ENCODE measurements around the gene PDE1A. TPM values are rescaled to one million over a fixed set of nuclear protein-coding genes. Genes with fewer than 3 reads are reported as not detected.

The PDE1A gene
- total RNA-seq, 2 donors from 2014 or later, result 4.1 to 6.0 TPM

DNA sequence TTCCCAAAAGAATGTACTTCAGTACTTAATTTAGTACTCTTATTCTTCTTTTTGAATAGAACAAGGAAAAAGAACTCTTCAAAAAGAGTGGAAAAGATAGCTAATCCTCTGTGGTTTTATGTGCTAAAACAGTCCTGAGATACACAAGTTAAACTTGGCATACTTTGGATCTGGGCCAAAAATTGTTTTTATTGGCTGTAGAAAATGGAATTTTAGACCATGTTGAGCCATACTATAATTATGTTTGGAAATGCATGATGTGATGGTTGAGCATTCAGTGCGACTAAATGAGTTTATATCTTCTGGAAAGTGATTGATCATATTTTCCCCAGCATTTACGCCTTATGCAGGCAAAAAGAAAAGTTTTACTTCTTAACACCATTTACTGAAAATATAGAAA lies 18.0 kb upstream of the PDE1A start:
- H3K36me3 ChIP-seq, result no peaks in the 10 kb centered on the region
- intact Hi-C loops (cut with DNase I), result no loop called here
- H3K4me3 ChIP-seq, result no peak overlapping the region
- H3K27ac ChIP-seq, result no peak overlapping the region
- WGBS, result 83% methylated on average over 2 of the region's 2 CpGs
- no peaks in the 10 kb centered on the region for H3K27me3 ChIP-seq (replicated peaks; ENCODE audit: insufficient read depth)
- no peak for DNase-seq (ENCODE audit: low spot score)
- no peaks in the 10 kb centered on the region for H3K4me1 ChIP-seq (replicated peaks)
- no peak for TF ChIP-seq CTCF (IDR thresholded peaks at IDR 0.05)
- TF ChIP-seq POLR2A (IDR thresholded peaks at IDR 0.05), result no peak
- TF ChIP-seq POLR2AphosphoS5 (IDR thresholded peaks at IDR 0.05), result no peak
- H3K9me3 ChIP-seq, result no peaks in the 10 kb centered on the region

DNA sequence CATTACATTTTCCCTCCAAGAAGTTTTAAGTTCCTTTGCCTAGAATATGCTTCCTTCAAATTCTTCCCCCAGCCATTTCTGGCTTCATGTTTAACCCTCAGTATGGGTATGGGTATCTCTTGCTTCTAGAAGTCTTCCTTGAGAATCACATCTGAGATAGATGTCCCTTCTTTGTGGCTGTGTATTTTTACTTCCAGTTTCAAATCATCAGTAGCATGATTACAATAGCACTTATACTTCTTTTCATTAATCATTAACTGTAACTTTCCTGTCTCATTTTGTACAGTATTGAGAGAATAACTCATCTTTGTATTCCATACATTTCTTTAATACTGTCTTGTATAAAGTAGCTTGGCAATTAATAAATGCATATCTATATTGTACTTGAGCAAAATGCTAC lies 17.3 kb upstream of the PDE1A start:
- no peak for TF ChIP-seq CTCF (IDR thresholded peaks at IDR 0.05)
- TF ChIP-seq POLR2A (IDR thresholded peaks at IDR 0.05), result no peak
- no peak for TF ChIP-seq POLR2AphosphoS5 (IDR thresholded peaks at IDR 0.05)
- Histone ChIP-seq H3K36me3 (no peaks in the 10 kb centered on the region), H3K4me1 (replicated peaks) (no peaks in the 10 kb centered on the region), H3K27me3 (replicated peaks; ENCODE audit: insufficient read depth) (no peaks in the 10 kb centered on the region), H3K4me3 (no peak overlapping the region), H3K27ac (no peak overlapping the region), H3K9me3 (no peaks in the 10 kb centered on the region)
- no peak for DNase-seq (ENCODE audit: low spot score)
- intact Hi-C loops (cut with DNase I), result no loop called here

DNA sequence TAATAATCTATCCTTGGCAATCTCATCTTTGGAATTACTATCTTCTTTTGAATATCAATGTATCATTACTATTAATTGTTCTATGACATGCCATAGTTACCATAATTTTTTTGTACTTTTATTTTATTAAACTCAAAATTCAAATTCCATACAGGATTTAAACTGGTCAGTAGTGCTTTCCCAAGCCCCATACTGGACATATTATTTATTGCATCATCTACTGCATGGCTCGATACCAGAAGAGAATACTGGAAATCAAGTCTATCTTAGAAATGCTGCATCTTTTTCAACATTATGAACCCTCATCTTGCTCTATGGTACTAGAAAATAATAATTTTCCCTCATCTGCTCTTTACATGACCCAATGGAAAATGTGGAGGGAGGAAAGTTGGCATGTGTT lies 9.4 kb upstream of the PDE1A start:
- intact Hi-C loops (cut with DNase I), result no loop called here
- 95% methylated on average over 1 of the region's 1 CpG for WGBS
- TF ChIP-seq POLR2A (IDR thresholded peaks at IDR 0.05), result no peak
- no peak for TF ChIP-seq POLR2AphosphoS5 (IDR thresholded peaks at IDR 0.05)
- no peak for TF ChIP-seq CTCF (IDR thresholded peaks at IDR 0.05)
- H3K36me3 ChIP-seq, result no peaks in the 10 kb centered on the region
- H3K27ac ChIP-seq, result no peak overlapping the region
- no peaks in the 10 kb centered on the region for H3K4me1 ChIP-seq (replicated peaks)
- no peak overlapping the region for H3K4me3 ChIP-seq
- no peaks in the 10 kb centered on the region for H3K9me3 ChIP-seq
- H3K27me3 ChIP-seq (replicated peaks; ENCODE audit: insufficient read depth), result no peaks in the 10 kb centered on the region
- DNase-seq (ENCODE audit: low spot score), result no peak

DNA sequence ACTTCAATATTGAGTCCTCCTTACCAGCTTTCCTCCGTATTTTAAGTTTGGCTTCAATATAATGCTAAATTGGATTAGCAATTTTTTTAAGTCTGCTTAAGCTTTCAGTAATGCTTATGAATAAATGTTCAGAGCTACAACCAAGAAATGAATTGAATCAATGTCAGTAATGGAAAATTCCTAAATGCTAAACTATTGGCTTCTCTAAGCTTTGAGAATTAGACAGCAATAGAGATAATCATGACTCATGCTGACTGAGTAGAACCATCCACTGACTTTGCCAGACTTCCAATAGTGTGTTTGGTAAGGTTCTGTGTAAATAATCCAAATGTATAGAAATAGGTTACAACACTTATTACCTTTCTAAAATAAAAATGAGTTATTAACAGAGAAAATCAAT lies 8.9 kb upstream of the PDE1A start:
- Histone ChIP-seq H3K4me3 (no peak overlapping the region), H3K27ac (no peak overlapping the region), H3K36me3 (no peaks in the 10 kb centered on the region), H3K27me3 (replicated peaks; ENCODE audit: insufficient read depth) (no peaks in the 10 kb centered on the region), H3K4me1 (replicated peaks) (no peaks in the 10 kb centered on the region), H3K9me3 (no peaks in the 10 kb centered on the region)
- no peak for DNase-seq (ENCODE audit: low spot score)
- intact Hi-C loops (cut with DNase I), result no loop called here
- no peak for TF ChIP-seq POLR2A (IDR thresholded peaks at IDR 0.05)
- no peak for TF ChIP-seq CTCF (IDR thresholded peaks at IDR 0.05)
- no peak for TF ChIP-seq POLR2AphosphoS5 (IDR thresholded peaks at IDR 0.05)
- WGBS, result 93% methylated on average over 1 of the region's 1 CpG

DNA sequence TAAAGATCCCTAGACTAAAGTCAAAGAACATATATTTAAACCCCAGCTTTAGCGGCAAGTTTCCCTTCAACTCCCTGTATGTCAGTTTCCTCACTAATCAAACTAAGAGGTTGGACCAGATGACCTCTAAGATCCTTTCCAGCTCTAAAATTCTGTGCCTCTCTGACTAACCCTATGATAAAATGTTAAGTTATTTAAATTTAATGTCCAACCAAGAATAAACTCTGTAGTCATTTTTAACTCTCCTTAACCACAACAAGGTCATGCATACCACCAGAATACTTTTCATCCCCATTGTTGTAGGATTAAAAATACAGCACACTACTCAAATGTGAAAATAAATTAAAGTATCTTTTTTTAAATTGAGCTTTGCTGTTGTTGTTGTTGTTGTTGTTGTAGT lies 5.2 kb upstream of the PDE1A start:
- H3K27ac ChIP-seq, result no peak overlapping the region
- no peaks in the 10 kb centered on the region for H3K27me3 ChIP-seq (replicated peaks; ENCODE audit: insufficient read depth)
- no peaks in the 10 kb centered on the region for H3K4me1 ChIP-seq (replicated peaks)
- TF ChIP-seq POLR2A (IDR thresholded peaks at IDR 0.05) (no peak), POLR2AphosphoS5 (IDR thresholded peaks at IDR 0.05) (no peak), CTCF (IDR thresholded peaks at IDR 0.05) (no peak)
- no peak for DNase-seq (ENCODE audit: low spot score)
- H3K9me3 ChIP-seq, result no peaks in the 10 kb centered on the region
- WGBS, result 96% methylated on average over 1 of the region's 1 CpG
- no peak overlapping the region for H3K4me3 ChIP-seq
- intact Hi-C loops (cut with DNase I), result no loop called here
- H3K36me3 ChIP-seq, result no peaks in the 10 kb centered on the region

All from prostate gland (tissue), 2 donors.